Amniotic epithelial cell (primary cell): ENCODE results near the gene LRRC37A3.
A peak's percentile ranks its signal among the peaks of the same experiment; 100 is the strongest.
"Not testable (repeated sequence)": the region's sequence is repeated elsewhere in the genome, so short reads cannot be mapped to it uniquely, and the experiment has no call there.

Experiments
- DNase-seq: peaks from one replicate; pipeline ENCODE4 v3.0.0-alpha.2; 2010; ENCODE audit warnings: low read depth

LRRC37A3 gene

GRCh38 chr17:64926430-64926829 is 7.2 kb upstream of the LRRC37A3 start:
- DNase-seq: not testable (repeated sequence)

GRCh38 chr17:64925244-64925643 is 6.0 kb upstream of the LRRC37A3 start:
- not testable (repeated sequence) for DNase-seq

GRCh38 chr17:64923051-64923568 is 3.8 kb upstream of the LRRC37A3 start:
- peak; percentile 25 for DNase-seq

- peak; percentile 73 for DNase-seq
These were observed 1.3 kb upstream of the LRRC37A3 start for GRCh38 chr17:64920419-64921172.

GRCh38 chr17:64920026-64920418 is 744 bp upstream of the LRRC37A3 start:
- DNase-seq: peak; percentile 79

- DNase-seq: not testable (repeated sequence)
These were observed 413 bp downstream of the LRRC37A3 start for GRCh38 chr17:64918842-64919288.

- not testable (repeated sequence) for DNase-seq
These were observed 1.7 kb downstream of the LRRC37A3 start for GRCh38 chr17:64917540-64917939.

- DNase-seq: not testable (repeated sequence)
These were observed 4.0 kb downstream of the LRRC37A3 start for GRCh38 chr17:64915244-64915643.

- not testable (repeated sequence) for DNase-seq
These were observed 9.1 kb downstream of the LRRC37A3 start for GRCh38 chr17:64910191-64910514.

- DNase-seq: not testable (repeated sequence)
These were observed 9.6 kb downstream of the LRRC37A3 start for GRCh38 chr17:64909511-64910190.

GRCh38 chr17:64904069-64904468 is 15.2 kb downstream of the LRRC37A3 start:
- not testable (repeated sequence) for DNase-seq

- not testable (repeated sequence) for DNase-seq
These were observed 22.1 kb downstream of the LRRC37A3 start for GRCh38 chr17:64897136-64897535.

- DNase-seq: not testable (repeated sequence)
These were observed 45.1 kb downstream of the LRRC37A3 start for GRCh38 chr17:64874210-64874609.

- DNase-seq: peak; percentile 24
These were observed 71.5 kb downstream of the LRRC37A3 start for GRCh38 chr17:64847504-64848466.

GRCh38 chr17:64846892-64847291 is 72.4 kb downstream of the LRRC37A3 start:
- DNase-seq: peak; percentile 70

- not testable (repeated sequence) for DNase-seq
These were observed 75.4 kb downstream of the LRRC37A3 start for GRCh38 chr17:64843918-64844317.

- not testable (repeated sequence) for DNase-seq
These were observed 76.4 kb downstream of the LRRC37A3 start for GRCh38 chr17:64842900-64843299.

- DNase-seq: not testable (repeated sequence)
These were observed 78.3 kb downstream of the LRRC37A3 start for GRCh38 chr17:64840960-64841359.

GRCh38 chr17:64838513-64838912 is 80.8 kb downstream of the LRRC37A3 start:
- not testable (repeated sequence) for DNase-seq

GRCh38 chr17:64837018-64837761 is 82.1 kb downstream of the LRRC37A3 start:
- DNase-seq: peak; percentile 68

- DNase-seq: peak; percentile 11
These were observed 82.7 kb downstream of the LRRC37A3 start for GRCh38 chr17:64836623-64837017.
